A549 (cell line): ENCODE data around the gene CPA4. TPM values are rescaled to one million over a fixed set of nuclear protein-coding genes. Genes with fewer than 3 reads are reported as not detected.

ENCODE experiments used
- ATAC-seq, 2 experiments: fragments of 200-7000 bp in 1 of 2; fragments of >200 bp in 1 of 2; cut with Nextera tagmentation in 1 of 2; cut with Tn5 transposase in 1 of 2; 3 replicates each; pipeline versions ENCODE4 v1.8.0 to v1.9.1; 2018 to 2020; ENCODE audit warnings: mild to moderate bottlenecking in 1 of 2, moderate library complexity in 1 of 2
- CTCF ChIA-PET: fragments of 300-600 bp; sonication (Branson Sonifier 250); formaldehyde crosslinking; extraction: SDS; loops from one replicate; lab custom pipeline; 2021; ENCODE audit warnings: antibody characterized with exemption, inconsistent platforms; lab: Yijun Ruan, JAX
- POLR2A ChIA-PET: fragments of 350-600 bp; formaldehyde crosslinking; extraction: SDS; loops from one replicate; lab custom pipeline; 2021; ENCODE audit warnings: antibody characterized with exemption, inconsistent platforms; lab: Yijun Ruan, JAX
- DNase-seq, 2 experiments: peaks; one replicate each; pipeline versions ENCODE4 v3.0.0 to v3.0.0-alpha.2; 2011 to 2016; ENCODE audit warnings: low read depth in 1 of 2, low spot score in 1 of 2
- FAIRE-seq: peaks from 2 replicates; lab custom pipeline; 2011; peaks lifted over from hg19 to GRCh38; lab: Jason Lieb, UNC
- H3K27ac ChIP-seq, 2 experiments: fragments of >200 bp; sonication (Bioruptor Twin); formaldehyde crosslinking; 3 replicates each; pipeline ENCODE4 v1.5.1; 2016 to 2017
- H3K4me1 ChIP-seq: fragments of >200 bp; sonication (Bioruptor Twin); formaldehyde crosslinking; 3 replicates; pipeline ENCODE4 v1.6.1; 2016
- H3K4me2 ChIP-seq: fragments of >200 bp; sonication (Bioruptor Twin); formaldehyde crosslinking; 3 replicates; pipeline ENCODE4 v1.6.1; 2016
- H3K4me3 ChIP-seq: fragments of >200 bp; sonication (Bioruptor Twin); formaldehyde crosslinking; 3 replicates; pipeline ENCODE4 v1.5.1; 2016
- H3K9me3 ChIP-seq: fragments of >200 bp; sonication (Bioruptor Twin); formaldehyde crosslinking; 3 replicates; pipeline ENCODE4 v1.6.1; 2016
- BHLHE40 ChIP-seq: IDR thresholded peaks from 2 replicates; pipeline ENCODE4 v1.6.1; 2012; ENCODE audit warnings: low read depth, low read length, inconsistent platforms
- CBX2 ChIP-seq: fragments of 200-600 bp; sonication (generic); IDR thresholded peaks from 2 replicates; pipeline ENCODE4 v1.6.1; 2016; ENCODE audit warnings: low read depth, mild to moderate bottlenecking, borderline replicate concordance
- CHD4 ChIP-seq: fragments of 200-600 bp; sonication (generic); IDR thresholded peaks from 2 replicates; pipeline ENCODE4 v1.6.1; 2016; ENCODE audit warnings: antibody characterized with exemption, mild to moderate bottlenecking, borderline replicate concordance
- EHF ChIP-seq: fragments of 250-450 bp; sonication (Bioruptor Pico); IDR thresholded peaks from 2 replicates; pipeline ENCODE4 v1.5.0; 2020; ENCODE audit warnings: mild to moderate bottlenecking
- EHMT2 ChIP-seq: fragments of 200-600 bp; sonication (generic); IDR thresholded peaks from 2 replicates; pipeline ENCODE4 v1.6.1; 2016; ENCODE audit warnings: antibody characterized with exemption, low read depth, mild to moderate bottlenecking, moderate library complexity
- EP300 ChIP-seq, 2 experiments: fragments of >200 bp; sonication (Bioruptor Twin); formaldehyde crosslinking; IDR thresholded peaks; 2 replicates in 1 of 2; 3 replicates in 1 of 2; pipeline ENCODE4 v1.6.1; 2016 to 2017
- FOSL2 ChIP-seq, 2 experiments: fragments of 450-650 bp in 1 of 2; fragments of >200 bp in 1 of 2; sonication (Bioruptor Twin) in 1 of 2; formaldehyde crosslinking; IDR thresholded peaks; 2 replicates each; pipeline versions ENCODE4 v1.5.0 to v1.6.1; 2016 to 2020; ENCODE audit warnings: mild to moderate bottlenecking in 1 of 2, moderate library complexity in 1 of 2
- HDAC2 ChIP-seq: fragments of 200-600 bp; sonication (generic); IDR thresholded peaks from 2 replicates; pipeline ENCODE4 v1.6.1; 2016
- HOXA7 ChIP-seq: fragments of 250-450 bp; sonication (Bioruptor Pico); IDR thresholded peaks from 2 replicates; pipeline ENCODE4 v1.5.0; 2020; ENCODE audit warnings: mild to moderate bottlenecking, moderate library complexity
- HOXB13 ChIP-seq: fragments of 250-450 bp; sonication (Bioruptor Pico); IDR thresholded peaks from 2 replicates; pipeline ENCODE4 v1.5.0; 2020; ENCODE audit warnings: low read depth, mild to moderate bottlenecking, moderate library complexity
- JUNB ChIP-seq: fragments of >200 bp; sonication (Bioruptor Twin); formaldehyde crosslinking; IDR thresholded peaks from 2 replicates; pipeline ENCODE4 v1.6.1; 2016
- MAFK ChIP-seq: fragments of 450-650 bp; IDR thresholded peaks from 2 replicates; pipeline ENCODE4 v1.6.1; 2014; ENCODE audit not compliant: partially characterized antibody
- MYC ChIP-seq: IDR thresholded peaks from 2 replicates; pipeline ENCODE4 v1.6.1; 2012; ENCODE audit warnings: mild to moderate bottlenecking, inconsistent platforms, low read length, improper control_type of control experiment, borderline replicate concordance
- NFE2L2 ChIP-seq: fragments of 150-350 bp; conservative IDR thresholded peaks from 2 replicates; pipeline ENCODE4 v1.6.1; 2014; ENCODE audit warnings: low read length
- PHF8 ChIP-seq: fragments of 200-600 bp; sonication (generic); IDR thresholded peaks from 2 replicates; pipeline ENCODE4 v1.6.1; 2016; ENCODE audit warnings: low read depth, mild to moderate bottlenecking, antibody characterized with exemption, moderate library complexity, borderline replicate concordance
- POLR2A ChIP-seq: IDR thresholded peaks from 2 replicates; pipeline ENCODE4 v1.6.1; 2012; ENCODE audit warnings: mild to moderate bottlenecking, low read length
- RAD21 ChIP-seq, 2 experiments: fragments of >200 bp in 1 of 2; sonication (Bioruptor Twin) in 1 of 2; formaldehyde crosslinking in 1 of 2; IDR thresholded peaks in 1 of 2; conservative IDR thresholded peaks in 1 of 2; 2 replicates in 1 of 2; 3 replicates in 1 of 2; pipeline ENCODE4 v1.6.1; 2012 to 2018; ENCODE audit warnings: inconsistent platforms in 1 of 2
- RCOR1 ChIP-seq: fragments of 150-350 bp; IDR thresholded peaks from 2 replicates; pipeline ENCODE4 v1.6.1; 2014; ENCODE audit warnings: antibody characterized with exemption, low read length, low read depth
- RNF2 ChIP-seq: fragments of 200-600 bp; sonication (generic); IDR thresholded peaks from 2 replicates; pipeline ENCODE4 v1.6.1; 2016; ENCODE audit warnings: low read depth, mild to moderate bottlenecking, antibody characterized with exemption, moderate library complexity, borderline replicate concordance
- SREBF2 ChIP-seq: fragments of 450-650 bp; IDR thresholded peaks from 2 replicates; pipeline ENCODE4 v1.6.1; 2014; ENCODE audit warnings: mild to moderate bottlenecking, moderate library complexity
- ZC3H11A ChIP-seq: fragments of 450-650 bp; IDR thresholded peaks from 2 replicates; pipeline ENCODE4 v1.6.1; 2014; ENCODE audit warnings: antibody characterized with exemption, mild to moderate bottlenecking
- ZNF302 ChIP-seq: fragments of 250-450 bp; sonication (Bioruptor Pico); IDR thresholded peaks from 2 replicates; pipeline ENCODE4 v1.9.0; 2021; ENCODE audit warnings: inconsistent platforms, mild to moderate bottlenecking, moderate library complexity
- WGBS: methylation state at CpG from one replicate; pipeline ENCODE4 v1.1.6; 2017; ENCODE audit errors: missing lambda C conversion rate; 5-methylcytosine and 5-hydroxymethylcytosine counted together
- polyA plus RNA-seq, 4 experiments: library from polyadenylated mRNA; depleted of rRNA in 3 of 4; stranded (reverse); fragments of >200 nt; fragmentation: RNase III in 1 of 4; extraction: RNeasy Plus Mini Kit Qiagen cat#74134 plus additional on column Dnase treatment in 1 of 4; gene quantifications; 2 replicates in 3 of 4; 3 replicates in 1 of 4; pipeline ENCODE4 v1.2.3, GENCODE V29; 2011 to 2017
- TF ChIP-seq, protein P1 (sequence below): fragments of >200 bp; sonication (Bioruptor Twin); formaldehyde crosslinking; IDR thresholded peaks from 3 replicates; pipeline ENCODE4 v1.6.1; 2016
- TF ChIP-seq, protein P2 (sequence below): fragments of 450-650 bp; IDR thresholded peaks from 2 replicates; pipeline ENCODE4 v1.6.1; 2014; ENCODE audit warnings: antibody characterized with exemption
- TF ChIP-seq, protein P3 (sequence below): fragments of >200 bp; sonication (Bioruptor Twin); formaldehyde crosslinking; IDR thresholded peaks from 3 replicates; pipeline ENCODE4 v1.5.1; 2016
- TF ChIP-seq, protein P4 (sequence below): IDR thresholded peaks from 2 replicates; pipeline ENCODE4 v1.6.1; 2012
- TF ChIP-seq, protein P5 (sequence below): fragments of 250-450 bp; sonication (Bioruptor Pico); IDR thresholded peaks from 2 replicates; pipeline ENCODE4 v1.5.0; 2020; ENCODE audit warnings: low read depth, mild to moderate bottlenecking, moderate library complexity
- TF ChIP-seq, protein P6 (sequence below): IDR thresholded peaks from 2 replicates; pipeline ENCODE4 v1.6.1; 2012

Gene CPA4
- polyA plus RNA-seq, 2 of the 4 experiments (the other 2 are of a cell fraction) = 1.0 to 7.7 TPM

DNA sequence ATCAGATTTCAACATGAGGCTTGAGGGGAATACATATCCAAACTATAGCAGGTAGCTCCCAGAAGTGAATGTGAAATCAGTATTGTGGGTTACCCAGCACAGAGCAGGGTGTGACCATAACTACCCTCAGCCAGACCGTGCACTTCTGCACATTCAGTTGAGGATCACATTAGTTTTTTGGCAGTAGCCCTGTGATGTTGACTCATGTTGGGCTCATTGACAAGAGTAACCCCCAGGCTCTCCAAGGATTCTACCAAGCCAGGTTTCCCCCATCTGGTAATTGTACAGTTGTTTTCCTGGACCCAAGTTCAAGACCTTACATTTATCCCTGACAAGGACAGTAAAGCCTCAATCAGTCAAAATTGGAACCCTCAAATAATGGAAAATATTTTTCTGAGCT is 11.7 kb upstream of the CPA4 start:
- WGBS = 50% methylated on average over 1 of the region's 1 CpG
- H3K4me3 ChIP-seq = no peak overlapping the region
- FAIRE-seq = no peak
- TF ChIP-seq ZNF302 (CRISPR knock-in tag) = no peak
- TF ChIP-seq ZC3H11A = no peak
- TF ChIP-seq, protein P1, sequence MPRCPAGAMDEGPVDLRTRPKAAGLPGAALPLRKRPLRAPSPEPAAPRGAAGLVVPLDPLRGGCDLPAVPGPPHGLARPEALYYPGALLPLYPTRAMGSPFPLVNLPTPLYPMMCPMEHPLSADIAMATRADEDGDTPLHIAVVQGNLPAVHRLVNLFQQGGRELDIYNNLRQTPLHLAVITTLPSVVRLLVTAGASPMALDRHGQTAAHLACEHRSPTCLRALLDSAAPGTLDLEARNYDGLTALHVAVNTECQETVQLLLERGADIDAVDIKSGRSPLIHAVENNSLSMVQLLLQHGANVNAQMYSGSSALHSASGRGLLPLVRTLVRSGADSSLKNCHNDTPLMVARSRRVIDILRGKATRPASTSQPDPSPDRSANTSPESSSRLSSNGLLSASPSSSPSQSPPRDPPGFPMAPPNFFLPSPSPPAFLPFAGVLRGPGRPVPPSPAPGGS = no peak
- TF ChIP-seq BHLHE40 = no peak
- TF ChIP-seq HDAC2 = no peak
- no peak for TF ChIP-seq POLR2A
- no peak for TF ChIP-seq JUNB
- no peak for TF ChIP-seq EP300 (IDR thresholded peaks at IDR 0.05)
- TF ChIP-seq, protein P2, sequence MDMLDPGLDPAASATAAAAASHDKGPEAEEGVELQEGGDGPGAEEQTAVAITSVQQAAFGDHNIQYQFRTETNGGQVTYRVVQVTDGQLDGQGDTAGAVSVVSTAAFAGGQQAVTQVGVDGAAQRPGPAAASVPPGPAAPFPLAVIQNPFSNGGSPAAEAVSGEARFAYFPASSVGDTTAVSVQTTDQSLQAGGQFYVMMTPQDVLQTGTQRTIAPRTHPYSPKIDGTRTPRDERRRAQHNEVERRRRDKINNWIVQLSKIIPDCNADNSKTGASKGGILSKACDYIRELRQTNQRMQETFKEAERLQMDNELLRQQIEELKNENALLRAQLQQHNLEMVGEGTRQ = no peak
- no peak for TF ChIP-seq PHF8
- TF ChIP-seq SREBF2 = no peak
- TF ChIP-seq, protein P3, sequence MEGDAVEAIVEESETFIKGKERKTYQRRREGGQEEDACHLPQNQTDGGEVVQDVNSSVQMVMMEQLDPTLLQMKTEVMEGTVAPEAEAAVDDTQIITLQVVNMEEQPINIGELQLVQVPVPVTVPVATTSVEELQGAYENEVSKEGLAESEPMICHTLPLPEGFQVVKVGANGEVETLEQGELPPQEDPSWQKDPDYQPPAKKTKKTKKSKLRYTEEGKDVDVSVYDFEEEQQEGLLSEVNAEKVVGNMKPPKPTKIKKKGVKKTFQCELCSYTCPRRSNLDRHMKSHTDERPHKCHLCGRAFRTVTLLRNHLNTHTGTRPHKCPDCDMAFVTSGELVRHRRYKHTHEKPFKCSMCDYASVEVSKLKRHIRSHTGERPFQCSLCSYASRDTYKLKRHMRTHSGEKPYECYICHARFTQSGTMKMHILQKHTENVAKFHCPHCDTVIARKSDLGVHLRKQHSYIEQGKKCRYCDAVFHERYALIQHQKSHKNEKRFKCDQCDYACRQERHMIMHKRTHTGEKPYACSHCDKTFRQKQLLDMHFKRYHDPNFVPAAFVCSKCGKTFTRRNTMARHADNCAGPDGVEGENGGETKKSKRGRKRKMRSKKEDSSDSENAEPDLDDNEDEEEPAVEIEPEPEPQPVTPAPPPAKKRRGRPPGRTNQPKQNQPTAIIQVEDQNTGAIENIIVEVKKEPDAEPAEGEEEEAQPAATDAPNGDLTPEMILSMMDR = no peak
- TF ChIP-seq CBX2 = no peak
- no peak for TF ChIP-seq HOXB13 (CRISPR knock-in tag)
- TF ChIP-seq RNF2 = no peak
- no peak for TF ChIP-seq CHD4
- DNase-seq = no peak
- ChIA-PET CTCF (interaction anchor here (1.5 kb wide), 1 partner anchor 40 kb away, joined by 4 read pairs; no protein-coding TSS in a partner anchor), POLR2A (no interaction called here)
- no peaks in the 10 kb centered on the region for H3K4me1 ChIP-seq
- no peak overlapping the region for H3K27ac ChIP-seq
- ATAC-seq = no peak
- H3K4me2 ChIP-seq = no peak overlapping the region
- no peaks in the 10 kb centered on the region for H3K9me3 ChIP-seq

DNA sequence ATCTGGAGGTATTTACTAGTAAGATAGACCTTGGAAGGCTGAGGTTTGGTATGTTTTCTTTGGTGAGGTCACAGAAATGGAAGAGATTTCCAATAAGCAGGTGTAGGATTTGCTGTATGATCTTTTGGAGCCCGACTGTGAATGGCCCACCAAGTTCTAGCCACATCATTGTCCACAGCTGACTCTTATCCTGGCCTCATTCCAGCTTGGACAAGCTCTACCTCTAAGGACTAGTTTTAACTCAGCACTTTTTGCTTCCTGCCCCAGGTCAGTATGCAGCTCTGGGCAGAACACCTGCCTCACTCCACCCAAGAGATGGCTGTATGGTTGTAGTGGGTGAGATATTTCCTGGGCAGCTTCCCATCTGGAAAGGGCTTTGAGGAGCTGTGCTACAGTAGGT is 6.1 kb upstream of the CPA4 start:
- Histone ChIP-seq H3K4me3 (no peak overlapping the region), H3K4me2 (no peak overlapping the region), H3K27ac (no peak overlapping the region), H3K4me1 (peaks cover 20% of the 10 kb centered on the region), H3K9me3 (no peaks in the 10 kb centered on the region)
- POLR2A ChIA-PET = no interaction called here
- no peak for DNase-seq
- CTCF ChIA-PET = no interaction called here
- no peak; a peak in 1 of 6 replicates for ATAC-seq
- 53% methylated on average over 1 of the region's 1 CpG for WGBS
- no peak for FAIRE-seq
- no peak for TF ChIP-seq EHMT2
- TF ChIP-seq, protein P4, sequence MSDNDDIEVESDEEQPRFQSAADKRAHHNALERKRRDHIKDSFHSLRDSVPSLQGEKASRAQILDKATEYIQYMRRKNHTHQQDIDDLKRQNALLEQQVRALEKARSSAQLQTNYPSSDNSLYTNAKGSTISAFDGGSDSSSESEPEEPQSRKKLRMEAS = no peak
- no peak for TF ChIP-seq MAFK
- TF ChIP-seq EHF (CRISPR knock-in tag) = no peak
- TF ChIP-seq, protein P1 = no peak
- TF ChIP-seq ZC3H11A = no peak
- TF ChIP-seq NFE2L2 = no peak
- no peak for TF ChIP-seq RCOR1
- TF ChIP-seq, protein P2 = no peak
- TF ChIP-seq FOSL2 (IDR thresholded peaks at IDR 0.05) = no peak
- TF ChIP-seq FOSL2 (CRISPR knock-in tag; IDR thresholded peaks at IDR 0.05) = no peak
- TF ChIP-seq MYC = no peak
- TF ChIP-seq PHF8 = no peak
- no peak for TF ChIP-seq HOXA7
- TF ChIP-seq, protein P5, sequence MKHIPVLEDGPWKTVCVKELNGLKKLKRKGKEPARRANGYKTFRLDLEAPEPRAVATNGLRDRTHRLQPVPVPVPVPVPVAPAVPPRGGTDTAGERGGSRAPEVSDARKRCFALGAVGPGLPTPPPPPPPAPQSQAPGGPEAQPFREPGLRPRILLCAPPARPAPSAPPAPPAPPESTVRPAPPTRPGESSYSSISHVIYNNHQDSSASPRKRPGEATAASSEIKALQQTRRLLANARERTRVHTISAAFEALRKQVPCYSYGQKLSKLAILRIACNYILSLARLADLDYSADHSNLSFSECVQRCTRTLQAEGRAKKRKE = no peak
- no peak for TF ChIP-seq RAD21 (conservative IDR thresholded peaks at IDR 0.05 in 1 of 2, IDR thresholded peaks at IDR 0.05 in 1 of 2)
- TF ChIP-seq CHD4 = no peak
- TF ChIP-seq, protein P6, sequence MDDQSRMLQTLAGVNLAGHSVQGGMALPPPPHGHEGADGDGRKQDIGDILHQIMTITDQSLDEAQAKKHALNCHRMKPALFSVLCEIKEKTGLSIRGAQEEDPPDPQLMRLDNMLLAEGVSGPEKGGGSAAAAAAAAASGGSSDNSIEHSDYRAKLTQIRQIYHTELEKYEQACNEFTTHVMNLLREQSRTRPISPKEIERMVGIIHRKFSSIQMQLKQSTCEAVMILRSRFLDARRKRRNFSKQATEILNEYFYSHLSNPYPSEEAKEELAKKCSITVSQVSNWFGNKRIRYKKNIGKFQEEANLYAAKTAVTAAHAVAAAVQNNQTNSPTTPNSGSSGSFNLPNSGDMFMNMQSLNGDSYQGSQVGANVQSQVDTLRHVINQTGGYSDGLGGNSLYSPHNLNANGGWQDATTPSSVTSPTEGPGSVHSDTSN = no peak
